Transverse colon (tissue), 4 donors: ENCODE data around the gene STYXL1. TPM values are rescaled to one million over a fixed set of nuclear protein-coding genes. Genes with fewer than 3 reads are reported as not detected.

Experiments
- DNase-seq: peaks from one replicate; pipeline ENCODE4 v3.0.0-alpha.2; 2019
- H3K27ac ChIP-seq, 4 donors: fragments of 200-600 bp; sonication (generic); 2 replicates each; pipeline ENCODE4 v1.5.1; 2016 to 2018; ENCODE audit warnings: inconsistent platforms in 4 of 4
- H3K27me3 ChIP-seq: fragments of 200-600 bp; sonication (generic); 2 replicates; pipeline ENCODE4 v1.5.1; 2017; ENCODE audit warnings: inconsistent platforms
- H3K36me3 ChIP-seq, 4 donors: fragments of 200-600 bp; sonication (generic); 2 replicates each; pipeline ENCODE4 v1.5.1; 2017 to 2019; ENCODE audit warnings: inconsistent platforms in 4 of 4
- H3K4me1 ChIP-seq, 4 donors: fragments of 200-600 bp; sonication (generic); 2 replicates each; pipeline ENCODE4 v1.5.1; 2017 to 2020; ENCODE audit warnings: inconsistent platforms in 4 of 4
- H3K4me3 ChIP-seq, 4 donors: fragments of 200-600 bp; sonication (generic); 1 replicate in 1 of 4; 2 replicates in 3 of 4; pipeline versions ENCODE4 v1.5.1 to v1.6.1; 2017 to 2019; ENCODE audit warnings: inconsistent platforms in 4 of 4
- H3K9me3 ChIP-seq, 2 donors: fragments of 200-600 bp; sonication (generic); 2 replicates each; pipeline ENCODE4 v1.5.1; 2017 to 2019; ENCODE audit warnings: inconsistent platforms in 2 of 2
- CTCF ChIP-seq, 5 experiments: fragments of 200-600 bp in 3 of 5; fragments of 450-650 bp in 2 of 5; sonication (generic) in 3 of 5; IDR thresholded peaks; 1 replicate in 2 of 5; 2 replicates in 3 of 5; pipeline ENCODE4 v1.5.1; 2016 to 2017; ENCODE audit warnings: antibody characterized with exemption in 5 of 5, inconsistent platforms in 3 of 5, mild to moderate bottlenecking in 2 of 5, moderate library complexity in 1 of 5
- EP300 ChIP-seq: sonication (generic); formaldehyde crosslinking; IDR thresholded peaks from one replicate; pipeline ENCODE4 v1.6.1; 2017; ENCODE audit warnings: antibody characterized with exemption, low read depth
- POLR2A ChIP-seq: fragments of 450-650 bp; IDR thresholded peaks from one replicate; pipeline ENCODE4 v1.6.1; 2016; ENCODE audit warnings: antibody characterized with exemption, mild to moderate bottlenecking, moderate library complexity
- POLR2AphosphoS5 ChIP-seq, 3 donors: sonication (generic); formaldehyde crosslinking; IDR thresholded peaks; one replicate each; pipeline ENCODE4 v1.6.1; 2016; ENCODE audit warnings: antibody characterized with exemption in 3 of 3
- WGBS, 2 donors: methylation state at CpG; one replicate each; pipeline ENCODE4 v1.1.5; 2018; ENCODE audit warnings: low coverage in 1 of 2; 5-methylcytosine and 5-hydroxymethylcytosine counted together
- in situ Hi-C, 4 donors: fragments of 200-750 bp; cut with MboI; loops; one replicate each; pipeline versions ENCODE4 v1.15.0 to v1.15.1; 2017; ENCODE audit warnings: low sequenced_read_pairs in 3 of 4, low pct_ligation_motif_present in 1 of 4, low pct_unique_long_range_greater_than_20kb in 1 of 4
- intact Hi-C: fragments of 100-400 bp; cut with DNase I; formaldehyde crosslinking; loops from one replicate; pipeline ENCODE4 v1.15.1; 2023; ENCODE audit warnings: low total_unique reads
- total RNA-seq, 4 donors: library from RNA; depleted of rRNA; stranded (reverse); fragments of >200 nt; gene quantifications; one replicate each; pipeline ENCODE4 v1.1.0, GENCODE V29; 2016

Gene STYXL1
- total RNA-seq, 4 donors from 2014 or later = 3.4 to 51.9 (median 20.9) TPM

GRCh38 chr7:75981453-75982305 lies 66.1 kb downstream of the STYXL1 start:
- Histone ChIP-seq H3K4me1 (peaks cover 6 to 25% (median 16%) of the 10 kb centered on the region in 4 donors), H3K9me3 (no peaks in the 10 kb centered on the region), H3K27me3 (no peaks in the 10 kb centered on the region), H3K4me3 (no peak overlapping the region), H3K36me3 (peaks cover 0 to 24% (median 5%) of the 10 kb centered on the region in 4 donors), H3K27ac (no peak overlapping the region)
- TF ChIP-seq CTCF (IDR thresholded peaks at IDR 0.05) = no peak
- no peak for TF ChIP-seq POLR2A
- no peak for TF ChIP-seq POLR2AphosphoS5 (IDR thresholded peaks at IDR 0.05)
- no peak for TF ChIP-seq EP300
- intact Hi-C loops = no loop called here
- in situ Hi-C loops = no loop called here
- no peak for DNase-seq
- 90% methylated on average over 37 of the region's 38 CpGs; no CpG with 5 or more reads in 1 of the 2 donors for WGBS, 2 donors

DNA sequence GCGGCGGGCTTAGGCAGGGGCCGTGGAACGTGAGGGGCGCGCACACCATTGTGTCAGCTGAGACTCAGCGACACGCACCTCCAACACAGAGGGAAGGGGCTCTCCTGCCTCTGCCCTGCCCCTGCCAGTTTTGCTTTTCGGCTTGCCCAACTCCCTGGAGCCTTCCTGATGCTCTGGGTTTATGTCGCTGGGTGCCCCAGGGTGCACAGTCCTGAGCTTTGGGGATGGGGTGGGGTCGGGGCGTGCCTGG lies 66.7 kb downstream of the STYXL1 start:
- 84% methylated on average over 11 of the region's 12 CpGs; no CpG with 5 or more reads in 1 of the 2 donors for WGBS, 2 donors

DNA sequence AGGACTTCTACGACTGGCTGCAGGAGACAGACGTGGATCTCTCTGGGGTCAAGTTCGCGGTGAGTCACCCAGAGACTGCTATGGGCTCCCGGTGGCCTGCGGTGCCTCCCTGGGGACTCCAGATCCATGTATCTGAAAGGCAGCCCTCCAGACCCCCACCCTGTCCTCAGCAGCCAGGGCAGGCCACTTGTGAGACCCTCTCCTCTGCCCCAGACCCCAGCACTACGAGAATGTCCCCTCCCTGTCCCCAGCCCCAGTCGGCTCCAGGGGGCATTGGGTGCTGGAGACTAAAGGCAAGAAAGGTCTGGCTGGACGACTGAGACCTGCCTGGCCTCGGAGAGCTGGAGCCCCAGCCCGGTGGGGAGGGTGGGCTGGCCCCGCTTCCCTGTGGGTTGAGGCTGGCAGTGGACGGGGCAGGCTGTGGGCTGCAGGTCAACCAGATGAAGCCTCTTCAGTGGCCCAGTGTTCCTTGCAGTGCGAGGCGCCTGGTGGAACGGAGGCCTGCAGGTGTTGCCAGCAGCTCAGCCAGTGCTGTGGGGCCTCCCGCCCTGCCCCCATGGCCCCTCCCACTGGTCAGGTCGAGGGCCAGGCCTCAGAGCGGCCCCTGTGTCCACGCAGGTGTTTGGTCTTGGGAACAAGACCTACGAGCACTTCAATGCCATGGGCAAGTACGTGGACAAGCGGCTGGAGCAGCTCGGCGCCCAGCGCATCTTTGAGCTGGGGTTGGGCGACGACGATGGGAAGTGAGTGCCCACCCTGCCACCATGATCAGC lies 67.2 kb downstream of the STYXL1 start:
- peak overlapping the region; percentile 43 to 75 (median 67) for H3K27ac ChIP-seq
- peaks cover 0 to 15% (median under 1%) of the 10 kb centered on the region in 4 donors for H3K36me3 ChIP-seq
- intact Hi-C loops (no loop called here), in situ Hi-C loops (no loop called here)
- no peaks in the 10 kb centered on the region for H3K9me3 ChIP-seq
- TF ChIP-seq EP300 = no peak
- peak; percentile 20 for TF ChIP-seq POLR2A
- no peak for TF ChIP-seq POLR2AphosphoS5 (IDR thresholded peaks at IDR 0.05)
- TF ChIP-seq CTCF (IDR thresholded peaks at IDR 0.05) = peak in 1 of 5 experiments; percentile 16
- H3K27me3 ChIP-seq = no peaks in the 10 kb centered on the region
- peaks cover 6 to 25% (median 16%) of the 10 kb centered on the region in 4 donors for H3K4me1 ChIP-seq
- DNase-seq = no peak
- WGBS, 2 donors = 87% methylated on average over 26 of the region's 29 CpGs; no CpG with 5 or more reads in 1 of the 2 donors
- peak overlapping the region in 1 of 4 donors; percentile 3 for H3K4me3 ChIP-seq

More for the DNA sequence above, 66.7 kb downstream of the STYXL1 start:
- H3K9me3 ChIP-seq = no peaks in the 10 kb centered on the region
- no peak for DNase-seq
- H3K36me3 ChIP-seq = peaks cover 0 to 19% (median 3%) of the 10 kb centered on the region in 4 donors
- no peak for TF ChIP-seq POLR2A
- TF ChIP-seq EP300 = no peak
- TF ChIP-seq CTCF (IDR thresholded peaks at IDR 0.05) = no peak
- TF ChIP-seq POLR2AphosphoS5 (IDR thresholded peaks at IDR 0.05) = no peak
- no peaks in the 10 kb centered on the region for H3K27me3 ChIP-seq
- H3K4me3 ChIP-seq = no peak overlapping the region
- intact Hi-C loops = no loop called here
- H3K27ac ChIP-seq = no peak overlapping the region
- H3K4me1 ChIP-seq = peaks cover 6 to 25% (median 16%) of the 10 kb centered on the region in 4 donors
- in situ Hi-C loops = no loop called here
